Duodenal mucosa (tissue), 2 donors: ENCODE data around the gene POPDC2.

ENCODE experiments used
- H3K27ac ChIP-seq: one replicate; pipeline ENCODE4 v1.7.0; 2013; ENCODE audit warnings: low read depth, low read length
- H3K27me3 ChIP-seq, 2 donors: one replicate each; pipeline ENCODE4 v1.7.0; 2013; ENCODE audit warnings: low read length in 2 of 2, control low read depth in 1 of 2; ENCODE audit not compliant: insufficient read depth in 2 of 2, control insufficient read depth in 1 of 2
- H3K36me3 ChIP-seq, 2 donors: one replicate each; pipeline ENCODE4 v1.7.0; 2013; ENCODE audit warnings: low read length in 2 of 2, control low read depth in 1 of 2; ENCODE audit not compliant: insufficient read depth in 2 of 2, control insufficient read depth in 1 of 2
- H3K4me1 ChIP-seq, 2 donors: one replicate each; pipeline ENCODE4 v1.7.0; 2013; ENCODE audit warnings: low read length in 2 of 2, control low read depth in 1 of 2; ENCODE audit not compliant: insufficient read depth in 2 of 2, control insufficient read depth in 1 of 2
- H3K4me3 ChIP-seq, 2 donors: one replicate each; pipeline ENCODE4 v1.7.0; 2013; ENCODE audit warnings: low read length in 2 of 2, low read depth in 1 of 2
- H3K9ac ChIP-seq, 2 donors: one replicate each; pipeline ENCODE4 v1.7.0; 2013; ENCODE audit warnings: low read length in 2 of 2, low read depth in 1 of 2
- H3K9me3 ChIP-seq, 2 donors: one replicate each; pipeline ENCODE4 v1.7.0; 2013; ENCODE audit warnings: low read length in 2 of 2, control low read depth in 1 of 2; ENCODE audit not compliant: control insufficient read depth in 1 of 2

POPDC2 gene

DNA sequence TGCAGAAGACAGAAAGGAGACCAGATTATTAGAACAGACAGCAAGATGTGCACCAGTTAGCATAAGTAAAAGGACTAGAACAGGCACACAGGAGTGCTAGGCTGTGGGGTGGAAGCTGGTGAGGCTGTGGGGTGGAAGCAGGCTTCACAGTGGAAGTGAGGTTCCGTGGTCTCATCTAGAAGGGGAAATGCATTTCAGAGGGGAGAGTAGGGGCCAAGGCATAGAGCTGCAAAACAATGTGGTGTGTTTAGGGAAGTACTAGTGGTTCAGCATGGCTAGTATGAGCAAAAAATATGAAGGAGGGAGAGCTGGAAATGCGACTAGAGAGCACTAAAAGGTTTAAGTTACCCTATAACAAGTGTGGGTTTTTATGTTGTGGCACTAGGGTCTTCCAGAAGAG is 6.5 kb downstream of the POPDC2 start:
- H3K36me3 ChIP-seq = no peaks in the 10 kb centered on the region
- no peaks in the 10 kb centered on the region for H3K4me1 ChIP-seq
- H3K27ac ChIP-seq = no peak overlapping the region
- no peak overlapping the region for H3K9ac ChIP-seq
- no peaks in the 10 kb centered on the region for H3K27me3 ChIP-seq
- H3K4me3 ChIP-seq = no peak overlapping the region
- H3K9me3 ChIP-seq = no peaks in the 10 kb centered on the region

DNA sequence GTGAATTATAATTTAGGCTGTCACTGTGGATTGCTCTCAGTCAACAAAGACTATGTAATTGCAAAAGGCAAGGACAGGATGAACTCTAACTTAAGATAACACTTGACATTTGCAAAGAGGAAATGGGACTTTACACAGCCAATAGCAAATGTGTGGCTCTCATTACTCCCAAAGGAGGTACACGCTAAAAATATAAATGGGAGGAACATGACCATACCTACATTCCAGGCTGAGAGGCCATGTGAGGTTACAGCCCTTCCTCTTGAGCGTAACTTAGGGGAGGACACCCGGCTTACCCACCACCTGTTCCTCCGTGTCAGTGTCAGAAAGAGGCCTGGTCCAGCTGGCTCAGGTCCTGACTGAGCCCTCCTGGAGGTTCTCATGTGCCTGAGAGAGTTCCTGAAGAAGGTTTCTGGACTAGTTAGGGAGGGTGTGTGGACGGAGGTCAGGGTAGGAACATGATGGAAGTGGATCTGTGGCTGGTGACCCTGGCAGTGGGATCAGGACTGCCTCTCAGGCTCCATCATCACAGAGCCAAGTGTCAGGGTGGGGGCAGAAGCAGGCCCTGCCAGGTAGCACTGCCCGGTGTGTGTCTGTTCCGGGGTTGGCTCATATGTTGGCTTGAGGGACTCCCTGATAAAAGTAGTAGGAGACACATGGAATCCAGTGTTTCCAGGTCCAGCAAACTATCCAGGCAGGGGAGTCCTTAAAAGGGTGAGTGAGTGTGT is 7.9 kb downstream of the POPDC2 start:
- Histone ChIP-seq H3K4me3 (no peak overlapping the region), H3K9ac (no peak overlapping the region), H3K9me3 (no peaks in the 10 kb centered on the region), H3K27ac (no peak overlapping the region), H3K36me3 (no peaks in the 10 kb centered on the region), H3K27me3 (no peaks in the 10 kb centered on the region), H3K4me1 (no peaks in the 10 kb centered on the region)

DNA sequence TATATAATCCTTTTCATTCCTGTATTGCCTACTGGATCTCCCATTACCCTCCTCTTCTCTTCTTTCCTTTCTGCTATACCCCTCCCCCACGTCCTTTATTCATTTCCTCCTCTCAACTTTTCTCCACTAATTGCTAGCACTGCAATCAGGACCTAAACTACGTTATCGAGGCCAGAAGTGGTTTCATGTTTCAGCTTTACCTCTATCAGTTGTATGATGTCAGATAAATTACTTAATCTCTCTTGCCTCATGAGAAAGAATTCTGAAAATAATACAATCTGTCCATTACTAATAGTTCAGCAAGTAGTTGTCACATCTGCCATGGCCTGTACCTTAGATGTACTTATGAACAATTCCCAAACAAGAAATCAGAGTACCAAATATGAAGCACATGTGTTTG is 10.6 kb downstream of the POPDC2 start:
- Histone ChIP-seq H3K9me3 (no peaks in the 10 kb centered on the region), H3K27ac (no peak overlapping the region)

DNA sequence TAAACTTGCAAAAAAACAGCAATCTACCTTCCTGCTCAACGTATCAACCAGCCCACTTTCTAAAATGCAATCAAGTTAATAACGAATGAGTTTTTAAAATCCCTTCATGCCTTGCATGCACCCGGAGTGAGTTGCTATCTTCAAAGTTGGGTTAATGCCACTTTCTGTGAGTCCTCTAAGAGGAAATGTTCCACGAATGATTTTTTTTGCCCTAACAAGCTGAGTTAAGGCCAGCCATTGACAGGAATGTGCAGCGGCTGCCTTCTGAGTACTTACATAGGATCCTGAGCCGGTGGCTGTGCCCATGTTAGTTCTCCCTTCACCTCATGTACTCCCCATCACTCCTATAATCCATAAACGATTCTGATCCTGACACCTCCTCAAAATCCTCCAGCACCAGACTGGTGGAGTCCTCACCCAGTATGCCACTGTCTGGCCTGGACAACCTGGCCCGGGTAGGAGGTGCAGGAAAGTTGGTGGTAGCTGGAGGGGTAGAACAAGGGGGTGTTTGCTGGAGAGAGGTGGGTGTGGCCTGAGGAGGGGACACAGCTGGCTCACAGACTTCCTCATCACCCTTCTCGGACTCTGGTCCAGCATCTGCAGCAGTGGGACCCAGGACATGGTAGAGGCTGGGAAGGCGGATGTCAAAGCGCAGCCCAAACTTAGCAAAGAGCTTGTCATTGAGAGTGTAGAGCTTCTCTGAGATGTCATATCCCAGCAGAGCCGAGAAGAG is 12.4 kb downstream of the POPDC2 start:
- H3K4me3 ChIP-seq = no peak overlapping the region

More for the DNA sequence above, 10.6 kb downstream of the POPDC2 start:
- no peaks in the 10 kb centered on the region for H3K27me3 ChIP-seq
- no peaks in the 10 kb centered on the region for H3K36me3 ChIP-seq
- no peak overlapping the region for H3K4me3 ChIP-seq
- no peaks in the 10 kb centered on the region for H3K4me1 ChIP-seq
- no peak overlapping the region for H3K9ac ChIP-seq

DNA sequence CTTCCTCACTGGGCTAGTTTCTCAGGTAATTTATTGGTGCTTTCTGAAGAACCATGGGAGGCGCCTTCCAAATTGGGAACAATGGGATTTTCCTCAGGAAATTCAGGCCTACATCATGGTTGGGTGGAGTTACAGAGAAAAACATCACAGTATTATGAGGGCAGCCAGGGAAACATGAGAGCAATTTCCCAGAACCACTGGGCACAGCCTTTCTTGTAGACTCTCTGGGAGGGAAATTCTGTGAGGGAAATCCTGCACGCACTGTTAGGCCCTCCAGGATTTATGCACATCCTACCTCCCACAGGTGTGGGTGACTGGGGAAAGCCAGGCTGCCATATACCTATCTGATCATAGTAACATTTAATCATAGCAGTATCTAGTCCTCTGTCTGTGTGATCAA is 13.2 kb downstream of the POPDC2 start:
- H3K27ac ChIP-seq = no peak overlapping the region
- no peak overlapping the region for H3K4me3 ChIP-seq
- H3K9me3 ChIP-seq = no peaks in the 10 kb centered on the region
- no peaks in the 10 kb centered on the region for H3K4me1 ChIP-seq
- H3K27me3 ChIP-seq = no peaks in the 10 kb centered on the region
- H3K9ac ChIP-seq = no peak overlapping the region
- peaks cover 0 to 1% of the 10 kb centered on the region in 2 donors for H3K36me3 ChIP-seq

More for the DNA sequence above, 12.4 kb downstream of the POPDC2 start:
- no peaks in the 10 kb centered on the region for H3K4me1 ChIP-seq
- H3K9me3 ChIP-seq = no peaks in the 10 kb centered on the region
- no peak overlapping the region for H3K9ac ChIP-seq
- no peaks in the 10 kb centered on the region for H3K27me3 ChIP-seq
- H3K36me3 ChIP-seq = no peaks in the 10 kb centered on the region
- H3K27ac ChIP-seq = peak overlapping the region; percentile 53

DNA sequence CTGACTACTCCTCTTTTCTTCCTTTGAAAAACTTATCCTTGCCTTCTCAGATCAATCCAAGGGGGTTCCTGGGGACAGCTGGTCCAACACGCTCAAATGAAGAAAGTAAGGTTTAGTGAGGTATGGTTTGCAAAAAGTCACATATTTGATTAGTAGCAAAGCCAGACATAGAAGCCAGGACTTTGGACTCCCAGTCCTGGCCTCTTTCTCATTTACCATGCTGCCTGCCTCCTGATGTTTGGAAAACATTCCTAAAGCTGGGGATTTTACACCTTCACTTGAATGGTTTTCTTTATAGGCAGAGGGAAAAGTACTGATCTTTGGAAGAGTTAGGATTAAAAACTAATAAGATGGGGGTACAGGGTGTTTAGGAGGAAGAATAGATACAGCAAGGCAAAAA is 14.6 kb downstream of the POPDC2 start:
- Histone ChIP-seq H3K36me3 (peaks cover 0 to 3% of the 10 kb centered on the region in 2 donors), H3K4me1 (no peaks in the 10 kb centered on the region), H3K27ac (no peak overlapping the region), H3K9me3 (peaks cover 0 to 3% of the 10 kb centered on the region in 2 donors), H3K27me3 (no peaks in the 10 kb centered on the region), H3K4me3 (no peak overlapping the region), H3K9ac (no peak overlapping the region)

DNA sequence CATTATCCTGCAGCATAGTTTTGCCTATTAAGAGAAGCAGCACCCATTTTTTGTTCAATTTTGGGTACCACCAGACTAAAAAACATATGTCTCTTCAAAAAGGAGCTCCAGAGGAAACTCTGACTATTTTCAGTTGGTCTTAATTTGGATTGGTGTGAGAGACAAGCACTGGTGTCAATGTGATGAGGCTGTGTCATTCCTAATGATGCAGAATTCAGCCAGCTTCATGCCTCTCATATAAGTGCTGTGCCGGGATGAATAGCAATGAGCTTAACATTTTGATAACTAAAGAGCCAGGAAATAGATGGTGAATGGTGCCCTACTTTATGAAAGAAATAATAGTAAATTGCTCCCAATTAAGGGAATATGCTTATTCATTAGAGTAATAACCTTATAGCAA is 15.9 kb downstream of the POPDC2 start:
- H3K36me3 ChIP-seq = peaks cover 0 to 3% of the 10 kb centered on the region in 2 donors

DNA sequence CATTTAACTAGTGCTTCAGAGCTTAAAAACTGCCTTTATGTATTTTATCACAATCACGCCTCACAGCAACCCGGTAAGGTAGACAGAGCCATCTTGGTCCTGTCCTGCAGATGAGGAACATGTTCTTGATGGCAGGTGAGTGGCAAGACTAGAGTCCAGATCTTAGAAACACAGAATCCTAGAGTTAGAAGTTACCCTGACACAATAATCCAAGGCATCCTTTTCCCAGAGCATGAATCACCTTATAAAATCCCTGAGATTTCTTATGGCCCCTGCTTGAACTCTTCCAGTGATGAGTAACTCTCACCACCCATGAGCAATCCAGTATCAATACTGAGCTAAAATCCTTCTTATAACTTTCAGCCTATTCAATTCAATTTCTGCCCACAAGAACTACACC is 16.9 kb downstream of the POPDC2 start:
- no peak overlapping the region for H3K9ac ChIP-seq
- no peaks in the 10 kb centered on the region for H3K4me1 ChIP-seq
- H3K27me3 ChIP-seq = no peaks in the 10 kb centered on the region
- H3K9me3 ChIP-seq = peaks cover 0 to 3% of the 10 kb centered on the region in 2 donors
- peaks cover 0 to 3% of the 10 kb centered on the region in 2 donors for H3K36me3 ChIP-seq
- no peak overlapping the region for H3K27ac ChIP-seq
- H3K4me3 ChIP-seq = no peak overlapping the region

More for the DNA sequence above, 15.9 kb downstream of the POPDC2 start:
- H3K4me3 ChIP-seq = no peak overlapping the region
- no peak overlapping the region for H3K27ac ChIP-seq
- no peaks in the 10 kb centered on the region for H3K4me1 ChIP-seq
- H3K9ac ChIP-seq = no peak overlapping the region
- no peaks in the 10 kb centered on the region for H3K27me3 ChIP-seq
- peaks cover 0 to 3% of the 10 kb centered on the region in 2 donors for H3K9me3 ChIP-seq

DNA sequence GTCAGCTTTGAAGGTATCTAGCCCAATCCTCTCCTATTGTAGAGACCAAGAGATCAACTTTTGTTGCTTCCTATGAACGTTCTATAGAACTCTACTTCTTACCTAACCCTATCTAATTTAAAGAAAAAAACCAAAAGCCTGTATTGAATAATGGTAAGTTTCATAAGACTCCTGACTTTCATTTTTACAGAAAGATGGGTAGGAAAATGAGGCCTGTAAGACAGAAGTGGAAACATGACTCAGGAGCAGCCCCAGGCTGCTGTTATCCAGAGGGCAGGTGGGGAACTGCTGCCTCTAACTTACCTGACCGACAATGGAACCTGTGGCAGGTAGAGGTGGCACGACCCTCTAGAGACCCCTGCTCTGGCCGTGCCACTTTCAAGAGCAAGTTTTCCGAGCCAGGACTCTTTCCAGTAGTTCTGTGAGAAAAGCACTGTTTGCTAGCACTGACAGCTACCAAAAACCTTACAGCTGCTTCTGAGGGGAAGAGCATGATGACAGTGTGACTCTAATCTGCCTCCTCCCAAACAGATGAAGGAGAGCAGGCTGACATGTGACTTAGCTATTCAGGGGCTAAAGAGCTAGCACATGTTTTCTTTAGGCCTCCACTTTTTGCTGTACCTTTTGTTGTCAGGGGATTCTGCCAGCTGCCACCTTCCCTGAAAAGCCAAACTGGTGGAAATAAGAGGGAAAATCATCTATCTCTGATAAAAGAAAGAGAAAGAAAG is 17.5 kb downstream of the POPDC2 start:
- H3K9ac ChIP-seq = no peak overlapping the region
- H3K27ac ChIP-seq = no peak overlapping the region
- peaks cover 0 to 3% of the 10 kb centered on the region in 2 donors for H3K9me3 ChIP-seq
- peaks cover 0 to 3% of the 10 kb centered on the region in 2 donors for H3K36me3 ChIP-seq
- peaks cover 0 to 3% of the 10 kb centered on the region in 2 donors for H3K4me1 ChIP-seq
- no peaks in the 10 kb centered on the region for H3K27me3 ChIP-seq
- no peak overlapping the region for H3K4me3 ChIP-seq

DNA sequence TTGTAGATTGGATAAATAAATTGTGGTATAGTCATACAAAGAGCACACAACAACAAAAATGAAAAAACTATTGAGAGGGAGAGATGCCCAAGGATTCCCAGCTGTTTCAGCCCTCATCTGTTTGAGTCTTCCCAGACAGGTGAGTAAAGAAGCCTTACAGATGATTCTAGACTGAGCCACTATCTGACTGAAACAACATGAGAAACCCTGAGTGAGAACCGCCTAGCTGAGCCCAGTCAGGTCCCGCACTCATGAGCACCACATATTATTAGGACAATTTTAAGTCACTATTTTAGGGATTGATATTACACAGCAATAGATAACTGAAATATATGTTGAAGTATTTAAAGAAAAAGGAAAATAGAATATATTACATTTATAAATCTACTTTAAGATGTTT is 19.0 kb downstream of the POPDC2 start:
- peaks cover 0 to 3% of the 10 kb centered on the region in 2 donors for H3K9me3 ChIP-seq
- peaks cover 0 to 7% of the 10 kb centered on the region in 2 donors for H3K4me1 ChIP-seq
- no peak overlapping the region for H3K27ac ChIP-seq
- H3K4me3 ChIP-seq = no peak overlapping the region
- no peak overlapping the region for H3K9ac ChIP-seq
- H3K27me3 ChIP-seq = no peaks in the 10 kb centered on the region
- peaks cover 0 to 3% of the 10 kb centered on the region in 2 donors for H3K36me3 ChIP-seq
